ENCODE results near the gene PREX1. TPM values are rescaled to one million over a fixed set of nuclear protein-coding genes. Genes with fewer than 3 reads are reported as not detected.
A peak's percentile ranks its signal among the peaks of the same experiment; 100 is the strongest.

Gene PREX1
- total RNA-seq, 1 donor from 2014 or later = 33.1 TPM

- DNase-seq (ENCODE audit: low read depth in 2 of 2) = peak in 1 of 2 donors; percentile 77
These were observed 106.3 kb downstream of the PREX1 start for GRCh38 chr20:48721324-48722001.

DNA sequence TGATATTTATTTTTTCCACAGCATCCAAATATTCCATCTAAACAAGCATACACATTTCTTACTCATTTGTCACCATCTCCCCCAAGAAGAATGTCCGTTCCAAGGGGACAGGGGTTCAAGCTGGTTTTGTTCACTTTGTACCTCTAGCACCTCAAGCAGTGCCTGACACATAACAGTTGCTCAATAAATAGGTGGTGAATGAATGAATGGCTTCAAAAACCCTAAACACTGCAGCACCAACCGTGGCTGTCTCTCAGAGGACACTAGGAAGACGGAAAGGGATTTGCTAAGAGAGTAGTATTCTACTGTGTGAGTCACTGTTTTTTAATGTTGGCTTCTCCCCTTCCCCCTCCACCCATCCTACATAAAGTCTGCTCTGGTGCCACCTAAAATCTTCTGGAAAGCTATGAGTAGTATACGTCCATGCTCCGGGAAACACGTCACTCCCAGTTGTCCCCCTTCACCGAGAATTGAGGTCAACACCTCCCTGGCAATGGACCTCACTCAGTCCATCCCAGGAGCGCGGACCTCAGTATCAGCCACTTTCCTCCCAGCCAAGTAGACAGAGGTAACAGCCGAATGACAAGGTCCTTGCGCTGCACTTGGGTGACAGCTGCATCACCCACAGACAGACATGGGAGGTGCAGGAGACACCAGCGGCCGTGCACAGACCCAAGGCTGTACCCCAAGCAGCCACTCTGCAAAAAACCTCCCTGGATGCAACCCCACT is 107.4 kb downstream of the PREX1 start:
- peak in 1 of 2 donors; percentile 16 for DNase-seq (ENCODE audit: low read depth in 2 of 2)

GRCh38 chr20:48719598-48720255 is 108.1 kb downstream of the PREX1 start:
- no peak for DNase-seq (ENCODE audit: low read depth in 2 of 2)

GRCh38 chr20:48718786-48719578 is 108.8 kb downstream of the PREX1 start:
- no peak for DNase-seq (ENCODE audit: low read depth in 2 of 2)

GRCh38 chr20:48717680-48718223 is 110.0 kb downstream of the PREX1 start:
- no peak for DNase-seq (ENCODE audit: low read depth in 2 of 2)

DNA sequence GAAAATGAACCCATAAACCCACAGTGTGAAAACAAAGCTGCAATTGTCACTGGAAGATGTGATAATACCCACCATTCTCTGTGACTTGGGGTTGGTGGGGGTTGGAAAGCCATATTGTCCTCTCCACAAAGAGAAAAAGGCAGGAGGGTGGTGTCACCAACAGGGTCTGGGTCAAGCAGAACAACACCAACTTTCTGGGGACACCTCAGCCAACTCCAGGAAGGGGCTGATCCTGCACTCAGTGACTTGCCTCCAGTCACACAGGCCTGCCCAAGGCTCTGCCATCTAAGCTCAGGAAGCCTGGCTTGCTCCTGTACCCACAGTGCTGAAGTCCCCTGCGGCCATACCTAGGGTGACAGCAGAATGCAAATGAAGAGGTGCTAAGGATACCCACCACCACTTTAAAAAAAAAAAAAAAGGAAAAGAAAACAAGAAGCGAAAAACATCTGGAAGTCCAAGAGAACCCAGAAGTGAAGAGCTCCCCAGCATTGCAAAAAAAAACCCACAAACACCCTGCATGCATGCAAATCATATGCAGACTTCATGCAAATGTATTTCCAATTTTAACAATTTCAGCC is 110.6 kb downstream of the PREX1 start:
- DNase-seq (ENCODE audit: low read depth in 2 of 2) = no peak

GRCh38 chr20:48716541-48716940 is 111.3 kb downstream of the PREX1 start:
- no peak for DNase-seq (ENCODE audit: low read depth in 2 of 2)

DNA sequence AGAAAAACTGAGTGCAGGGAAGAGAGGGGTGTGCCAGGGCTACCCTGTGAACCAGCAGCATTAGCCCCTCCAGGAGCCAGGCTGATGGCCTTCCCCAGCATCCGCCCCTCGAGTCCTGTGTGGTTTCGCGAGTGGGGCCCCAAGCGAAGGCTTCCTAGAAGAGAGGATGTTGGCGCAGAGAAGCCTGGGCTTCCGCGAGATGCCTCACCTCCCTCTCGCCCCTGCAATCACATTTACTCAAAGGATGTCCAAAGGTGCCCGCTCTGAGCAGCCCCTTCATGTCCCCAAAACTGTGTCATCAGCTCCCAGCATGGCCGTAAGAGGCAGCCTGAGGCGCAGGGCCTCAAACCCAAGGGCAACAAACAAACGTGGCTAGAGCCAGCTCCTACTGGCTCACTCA is 111.7 kb downstream of the PREX1 start:
- no peak for DNase-seq (ENCODE audit: low read depth in 2 of 2)

DNA sequence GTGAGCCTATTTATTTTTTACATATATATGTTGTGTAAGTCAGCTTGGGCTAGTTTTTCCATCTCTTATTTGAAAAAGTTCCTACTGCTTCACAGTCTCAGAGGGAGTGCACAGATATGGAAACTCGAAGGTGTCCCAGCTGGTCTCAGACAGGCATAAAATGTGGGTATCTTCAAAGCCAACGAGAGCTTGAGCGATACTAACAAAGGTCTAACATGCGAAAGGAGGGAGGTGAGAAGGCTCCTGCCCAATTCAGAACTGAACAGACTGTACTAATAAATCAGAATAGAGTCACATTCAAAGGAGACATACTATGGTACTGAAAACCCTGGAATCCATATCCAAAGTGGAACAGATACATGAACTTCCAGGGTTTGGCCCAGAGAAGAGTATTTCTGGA is 113.0 kb downstream of the PREX1 start:
- DNase-seq (ENCODE audit: low read depth in 2 of 2) = no peak

DNA sequence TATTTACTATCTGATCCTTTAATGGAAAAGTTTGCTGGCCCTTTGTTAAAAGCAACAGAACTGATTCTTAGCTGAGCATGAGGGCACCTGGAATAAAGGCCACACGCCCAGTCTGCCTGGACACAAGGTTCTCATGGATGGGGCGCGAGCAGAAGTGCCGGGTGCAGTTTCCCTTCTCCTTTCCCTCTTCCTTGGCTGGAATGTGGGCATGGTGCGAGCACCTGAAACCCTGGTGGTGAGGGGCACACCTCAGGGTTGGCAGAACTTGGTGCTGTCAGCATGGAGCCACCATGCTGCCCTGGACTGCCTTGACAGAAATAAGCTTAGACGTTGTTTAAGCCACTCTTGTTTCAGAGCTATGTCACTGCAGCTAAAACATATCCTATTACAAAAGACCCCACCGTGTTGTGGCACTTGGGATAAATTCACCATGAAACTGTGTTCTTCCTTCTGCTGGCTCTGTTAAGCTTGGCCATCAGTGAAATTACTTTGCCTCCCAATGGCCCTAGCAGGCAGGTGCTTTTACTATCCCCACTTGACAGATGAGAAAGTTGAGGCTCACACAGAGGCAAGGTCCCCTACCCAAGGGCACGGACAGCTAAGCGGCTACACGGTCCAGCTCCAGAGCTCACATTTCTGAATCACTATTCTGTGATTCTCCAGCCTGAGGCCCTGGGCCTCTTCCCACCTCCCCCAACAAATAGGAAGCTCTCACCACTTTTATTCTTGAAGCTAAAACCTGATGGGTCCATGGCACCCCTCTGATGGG is 115.9 kb downstream of the PREX1 start:
- no peak for DNase-seq (ENCODE audit: low read depth in 2 of 2)

- DNase-seq (ENCODE audit: low read depth in 2 of 2) = no peak
These were observed 116.8 kb downstream of the PREX1 start for GRCh38 chr20:48711044-48711428.

- no peak for DNase-seq (ENCODE audit: low read depth in 2 of 2)
These were observed 117.3 kb downstream of the PREX1 start for GRCh38 chr20:48710341-48711043.

DNA sequence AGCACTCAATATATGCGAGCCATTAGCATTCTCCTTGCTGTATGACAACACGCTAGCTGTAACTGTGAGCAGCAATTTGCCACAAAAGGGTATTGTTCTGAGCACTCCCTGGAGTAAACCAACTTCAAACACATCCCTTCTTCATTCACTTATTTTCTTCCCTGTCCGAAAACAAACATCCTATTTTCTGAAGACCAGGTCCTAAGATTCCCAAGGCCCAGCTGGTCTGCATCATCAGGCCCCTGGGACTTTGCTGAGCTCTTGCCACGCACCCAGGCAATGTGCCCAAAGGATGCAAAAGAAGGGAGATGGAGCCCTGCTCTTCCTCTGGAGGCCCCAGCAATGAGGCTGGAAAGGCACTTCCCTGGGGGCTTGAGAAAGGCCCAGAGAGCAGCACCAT is 118.1 kb downstream of the PREX1 start:
- DNase-seq (ENCODE audit: low read depth in 2 of 2) = no peak

DNA sequence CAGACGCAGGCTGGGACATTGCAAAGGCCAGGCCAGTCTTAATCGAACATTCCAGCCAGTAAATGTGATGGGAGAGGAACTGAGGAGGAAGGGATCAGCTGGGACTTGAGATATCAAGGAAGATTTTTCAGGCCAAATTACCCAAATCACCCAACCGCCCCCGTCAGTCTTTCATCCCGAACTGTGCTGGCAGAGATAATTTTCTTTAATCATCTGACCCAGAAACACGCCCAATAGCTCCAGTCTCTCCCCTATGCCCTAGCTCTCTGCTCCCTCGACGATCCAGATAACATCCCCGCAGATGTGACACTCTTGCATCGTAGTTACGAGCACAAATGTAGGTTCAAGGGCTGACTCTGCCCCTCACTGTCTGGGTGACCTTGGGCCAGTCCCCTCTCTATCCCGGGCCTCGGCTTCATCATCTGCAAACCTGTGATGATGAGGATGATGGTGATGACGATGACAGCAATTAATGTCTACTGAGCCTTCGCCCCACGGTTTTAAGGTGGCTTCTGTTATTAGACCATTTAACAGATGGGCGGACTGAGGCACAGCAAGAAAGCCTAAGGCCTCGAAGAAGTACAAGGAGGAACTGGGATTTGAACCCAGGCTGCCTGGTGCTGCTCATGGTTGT is 118.6 kb downstream of the PREX1 start:
- no peak for DNase-seq (ENCODE audit: low read depth in 2 of 2)

DNA sequence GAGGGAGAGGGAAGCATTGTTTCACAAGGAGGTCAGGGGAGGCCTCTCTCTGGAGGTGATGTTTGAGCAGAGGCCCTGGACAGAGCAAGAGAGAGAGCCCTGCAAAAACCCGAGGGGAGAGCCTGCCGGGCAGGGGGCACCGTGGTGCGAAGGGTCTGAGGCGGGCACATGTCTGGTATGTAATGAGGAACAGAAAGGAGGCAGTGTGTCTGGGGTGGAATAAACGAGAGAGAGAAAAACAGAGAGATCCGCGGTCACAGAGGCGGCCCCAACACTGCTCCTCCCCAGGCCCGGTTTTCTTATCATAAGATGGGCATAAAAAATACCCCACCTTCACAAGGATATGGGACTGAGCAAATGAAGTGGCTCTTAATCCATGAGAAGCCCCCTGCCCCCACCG is 119.2 kb downstream of the PREX1 start:
- DNase-seq (ENCODE audit: low read depth in 2 of 2) = no peak

GRCh38 chr20:48708116-48708515 is 119.7 kb downstream of the PREX1 start:
- no peak for DNase-seq (ENCODE audit: low read depth in 2 of 2)

DNA sequence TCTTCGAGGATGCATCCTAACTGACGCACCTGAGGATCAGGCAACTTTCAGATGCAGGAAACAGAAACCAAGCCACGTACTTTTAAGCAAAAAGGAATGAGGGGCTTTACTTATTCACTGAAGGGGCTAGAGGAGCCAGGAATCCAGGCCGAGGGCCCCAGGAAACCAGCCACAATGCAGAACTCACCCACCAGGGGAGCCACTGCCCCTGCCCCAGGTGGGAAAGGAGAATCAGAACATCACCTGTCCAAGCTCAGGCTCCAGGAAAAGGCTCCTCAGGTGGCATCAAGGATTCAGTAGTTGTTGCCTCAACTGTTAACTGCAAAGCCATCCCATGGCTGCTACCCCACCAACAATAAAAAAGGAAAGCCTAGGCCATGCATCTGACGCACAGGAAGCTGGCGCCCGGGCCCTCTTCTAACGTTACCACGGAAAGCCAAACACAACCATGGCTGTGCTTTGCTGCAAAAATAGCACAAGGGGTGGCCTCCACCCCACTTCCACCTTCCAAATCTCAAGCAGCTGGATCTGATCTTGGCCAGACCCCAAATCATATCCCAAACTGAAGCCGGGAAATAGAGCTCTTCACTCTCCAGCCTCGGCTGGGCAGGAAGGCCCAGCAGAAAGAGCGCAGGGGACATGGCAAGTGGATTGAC is 121.0 kb downstream of the PREX1 start:
- no peak for DNase-seq (ENCODE audit: low read depth in 2 of 2)

DNA sequence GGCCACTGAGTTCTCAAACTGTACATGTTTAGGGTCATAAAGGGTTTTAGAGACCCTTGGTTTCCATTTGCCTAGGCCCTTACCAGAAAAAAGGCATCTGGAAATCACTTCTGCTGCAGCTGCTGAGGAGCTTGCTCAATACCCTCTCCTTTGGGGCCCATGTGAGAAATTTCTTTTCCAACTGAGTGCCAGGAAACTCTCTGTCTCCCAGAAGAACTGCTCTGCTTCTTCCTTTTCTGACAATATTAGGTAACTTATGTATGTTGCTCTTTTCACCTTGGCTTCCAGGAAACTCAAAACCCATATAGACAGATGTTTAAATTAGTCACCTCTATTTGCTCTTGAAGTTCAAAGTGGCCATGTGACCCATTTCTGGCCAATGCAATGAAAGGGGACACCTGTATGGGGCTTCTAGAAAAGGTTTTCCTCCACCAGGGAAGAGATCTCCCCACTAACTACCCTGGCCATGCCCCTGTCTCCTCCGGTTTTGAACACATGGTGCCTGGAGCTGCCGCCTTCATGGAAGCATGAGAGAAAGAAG is 121.6 kb downstream of the PREX1 start:
- no peak for DNase-seq (ENCODE audit: low read depth in 2 of 2)
